GM11168 (cell line): ENCODE data around the gene JADE1.

Experiments used
- in situ Hi-C: fragments of 300-500 bp; cut with MboI; formaldehyde crosslinking; loops from one replicate; pipeline ENCODE4 v1.12.0; 2022; ENCODE audit warnings: low sequenced_read_pairs; ENCODE audit not compliant: unreplicated experiment

JADE1 gene

DNA sequence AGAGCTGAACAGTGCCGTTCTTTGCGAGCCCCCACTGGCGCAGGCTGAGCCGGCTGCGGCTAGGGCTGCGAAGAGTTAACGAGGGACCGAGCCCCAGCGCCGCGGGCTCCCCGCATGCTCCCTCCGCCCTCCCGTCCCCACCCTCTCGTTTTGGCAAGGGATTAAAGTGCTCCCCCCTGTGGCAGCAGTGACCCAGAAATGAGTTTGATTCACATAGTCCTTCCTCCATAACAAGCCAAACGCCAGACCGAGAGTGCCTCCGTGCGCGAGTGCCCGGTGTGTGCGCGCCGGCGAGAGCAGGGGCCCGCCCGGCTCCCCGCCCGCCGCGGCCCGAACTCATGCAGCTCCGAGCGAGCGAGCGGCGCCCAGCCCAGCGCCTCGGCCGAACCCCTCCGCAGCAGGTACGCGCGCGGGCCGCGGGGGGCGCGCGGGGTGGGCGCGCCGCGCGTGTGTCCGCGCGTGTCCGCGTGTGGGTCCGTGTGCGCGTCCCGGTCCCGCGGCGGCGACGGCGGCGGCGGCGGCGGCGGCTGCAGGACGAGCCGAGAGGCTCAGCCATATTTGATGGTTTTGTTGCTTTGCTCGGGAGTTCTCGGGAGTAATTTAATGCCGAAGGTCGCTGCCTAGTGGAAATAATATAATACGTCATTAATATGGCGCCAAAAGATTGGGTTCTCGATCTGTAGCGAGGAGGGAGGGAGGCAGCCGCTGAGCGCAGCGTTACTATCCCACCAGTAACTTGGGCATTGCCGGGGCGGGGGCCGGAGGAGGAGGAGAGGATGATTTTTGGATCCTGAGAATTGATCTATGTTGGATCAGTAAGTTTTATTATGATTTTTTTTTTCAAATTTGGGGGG, at the start of gene JADE1:
Gene JADE1, plus strand, starts transcription at position 224 of the 854 bp plus-strand sequence. CDS start 22,059 bp downstream, outside the sequence.
- in situ Hi-C loops = no loop called here

DNA sequence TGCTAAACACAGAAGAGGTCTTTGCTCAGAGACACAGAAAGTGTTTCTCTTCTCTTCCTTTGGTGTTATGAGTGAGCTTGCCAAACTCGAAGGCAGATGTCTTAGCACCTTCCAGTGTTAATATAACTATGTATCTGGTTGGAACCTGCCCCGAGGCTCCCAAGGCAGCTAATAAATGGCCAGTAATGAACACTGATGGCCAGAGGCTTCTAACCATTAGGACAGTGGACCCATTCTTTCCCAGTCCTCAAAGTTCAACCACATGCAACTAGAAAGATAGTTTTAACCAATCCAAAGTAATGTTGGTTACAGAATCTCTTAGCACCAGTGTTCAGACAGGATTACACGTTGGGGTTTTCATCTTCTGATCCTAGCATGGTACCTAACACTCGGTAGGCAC, 42.7 kb upstream of the JADE1 start:
- in situ Hi-C loops = no loop called here

GRCh38 chr4:128768373-128768996, 41.0 kb upstream of the JADE1 start:
- in situ Hi-C loops = no loop called here

- in situ Hi-C loops = no loop called here
Observed at GRCh38 chr4:128769011-128769410, 40.5 kb upstream of the JADE1 start.

DNA sequence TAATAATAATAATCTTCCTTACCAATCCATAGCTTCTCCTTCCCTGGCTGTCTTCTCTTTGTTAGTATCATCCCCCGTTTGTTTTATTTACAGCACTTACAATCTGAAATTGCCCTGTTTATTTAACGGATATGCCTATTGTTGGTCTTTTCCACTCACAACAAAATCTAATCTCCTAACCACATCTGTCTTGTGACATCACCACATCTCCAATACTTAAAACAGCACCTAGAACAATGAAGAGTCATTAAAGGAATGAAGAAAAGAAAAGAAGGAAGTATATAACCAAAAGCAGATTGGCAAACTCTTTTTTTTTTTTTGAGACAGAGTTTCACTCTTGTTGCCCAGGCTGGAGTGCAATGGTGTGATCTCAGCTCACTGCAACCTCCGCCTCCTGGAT, 38.7 kb upstream of the JADE1 start:
- in situ Hi-C loops = no loop called here

DNA sequence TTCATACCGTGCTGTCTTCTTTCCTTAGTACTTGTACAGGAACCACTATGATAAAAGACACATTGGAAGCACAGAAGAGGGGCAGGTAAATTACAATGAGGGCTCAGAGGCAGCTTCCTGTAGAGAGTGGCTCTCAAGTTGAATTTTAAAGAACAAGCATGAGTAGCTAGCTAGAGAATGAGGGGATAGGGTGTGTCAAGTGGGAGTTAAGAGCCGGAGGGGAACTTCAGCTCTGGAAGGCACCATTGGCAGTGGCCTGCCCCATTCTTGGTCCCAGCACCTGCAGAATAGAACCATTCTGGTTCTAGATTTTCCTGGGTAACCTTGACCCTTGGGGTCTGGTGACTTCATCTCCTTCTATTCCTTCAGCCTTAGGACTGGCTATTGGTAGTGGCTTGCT, 34.0 kb upstream of the JADE1 start:
- in situ Hi-C loops = no loop called here

- in situ Hi-C loops = no loop called here
Observed at GRCh38 chr4:128775916-128776315, 33.6 kb upstream of the JADE1 start.

DNA sequence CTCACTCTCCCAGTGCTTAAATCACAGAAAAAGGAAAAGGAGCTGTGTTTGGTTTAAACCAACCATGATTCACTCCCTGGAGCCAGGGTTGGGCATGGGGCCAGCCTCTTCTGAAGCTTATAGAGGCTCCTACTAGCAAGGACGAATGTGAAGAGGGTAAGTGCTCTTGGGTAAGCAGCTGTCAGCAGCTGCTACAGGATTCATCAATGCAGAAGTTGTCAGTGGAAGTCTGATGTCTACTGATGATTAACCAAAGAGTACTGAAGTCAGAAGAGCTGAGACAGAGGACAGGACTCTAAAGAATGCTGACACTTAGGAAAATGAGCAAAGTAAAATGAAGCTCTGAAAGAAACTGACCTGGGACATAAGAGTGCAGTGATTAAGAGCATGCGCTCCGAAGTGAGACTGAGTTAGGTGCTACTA, 32.7 kb upstream of the JADE1 start:
- in situ Hi-C loops = no loop called here

GRCh38 chr4:128780688-128781087, 28.8 kb upstream of the JADE1 start:
- in situ Hi-C loops = no loop called here

DNA sequence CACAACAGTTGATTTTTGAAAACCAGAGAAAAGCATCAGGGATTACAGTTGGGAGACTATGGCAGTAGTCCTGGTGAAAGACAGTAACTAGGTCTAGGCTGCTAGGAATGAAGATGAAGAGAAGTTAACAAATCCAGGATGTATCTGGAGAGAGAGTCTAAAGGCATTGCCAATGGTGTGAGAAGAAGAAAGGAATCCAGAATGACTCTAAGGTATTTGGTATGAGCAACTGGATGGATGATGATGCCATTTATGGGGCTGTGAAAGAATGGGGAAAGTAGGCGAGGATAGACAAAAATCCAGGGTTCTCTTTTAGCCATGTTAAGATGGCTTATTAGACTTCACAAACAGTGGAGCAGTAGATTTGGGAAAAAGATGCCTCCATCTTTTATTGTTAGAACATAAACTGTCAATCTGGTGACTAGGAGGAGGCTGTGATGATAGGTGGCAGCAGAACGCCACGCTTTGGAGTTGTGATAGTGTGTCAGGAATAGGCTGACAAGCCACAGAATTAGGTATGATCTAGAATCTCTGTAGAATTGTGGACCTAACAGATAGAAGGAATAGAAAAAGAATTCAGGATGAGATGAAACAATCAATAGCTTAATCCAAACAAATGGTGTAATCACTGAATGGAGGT, 27.3 kb upstream of the JADE1 start:
- in situ Hi-C loops = no loop called here

GRCh38 chr4:128782875-128783614, 26.5 kb upstream of the JADE1 start:
- in situ Hi-C loops = no loop called here

DNA sequence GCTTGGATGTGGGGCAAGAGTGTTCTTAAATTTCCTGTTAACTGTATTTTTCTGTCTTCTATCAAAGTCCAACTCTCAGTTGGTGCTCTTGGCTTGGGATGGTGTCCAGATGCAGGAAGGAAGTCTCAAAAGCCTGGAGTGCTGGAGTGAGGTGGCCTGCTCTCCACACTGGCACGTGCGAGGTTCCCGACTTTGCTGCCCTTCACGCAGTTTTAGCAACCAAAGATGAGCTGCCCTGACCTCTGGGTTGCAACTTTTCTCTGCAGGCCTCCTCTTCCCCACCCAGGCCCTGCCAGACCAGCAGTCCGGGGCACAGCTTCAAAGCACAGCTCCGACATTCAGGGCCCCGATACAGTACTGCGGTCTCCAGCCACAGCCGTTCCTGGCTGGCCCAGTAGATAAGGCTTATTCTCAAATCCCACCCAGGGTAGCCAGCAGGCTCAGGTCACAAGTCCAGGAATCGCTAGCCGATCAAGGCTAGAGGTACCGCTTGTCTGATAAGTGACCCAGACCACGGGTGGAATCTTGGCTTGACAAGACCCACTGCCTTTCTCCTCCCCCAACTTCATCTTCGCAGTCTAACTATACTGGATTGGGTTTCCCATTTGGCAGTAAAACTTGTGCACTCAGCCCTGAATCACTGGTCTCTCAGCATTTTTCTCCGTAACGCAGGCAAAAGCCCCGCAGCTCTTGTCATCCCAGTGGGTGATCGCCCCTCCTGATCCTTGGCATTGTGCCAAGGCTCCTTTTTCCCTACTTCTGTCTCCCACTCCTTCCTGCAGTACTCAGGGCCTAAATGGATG, 21.8 kb upstream of the JADE1 start:
- in situ Hi-C loops = no loop called here

DNA sequence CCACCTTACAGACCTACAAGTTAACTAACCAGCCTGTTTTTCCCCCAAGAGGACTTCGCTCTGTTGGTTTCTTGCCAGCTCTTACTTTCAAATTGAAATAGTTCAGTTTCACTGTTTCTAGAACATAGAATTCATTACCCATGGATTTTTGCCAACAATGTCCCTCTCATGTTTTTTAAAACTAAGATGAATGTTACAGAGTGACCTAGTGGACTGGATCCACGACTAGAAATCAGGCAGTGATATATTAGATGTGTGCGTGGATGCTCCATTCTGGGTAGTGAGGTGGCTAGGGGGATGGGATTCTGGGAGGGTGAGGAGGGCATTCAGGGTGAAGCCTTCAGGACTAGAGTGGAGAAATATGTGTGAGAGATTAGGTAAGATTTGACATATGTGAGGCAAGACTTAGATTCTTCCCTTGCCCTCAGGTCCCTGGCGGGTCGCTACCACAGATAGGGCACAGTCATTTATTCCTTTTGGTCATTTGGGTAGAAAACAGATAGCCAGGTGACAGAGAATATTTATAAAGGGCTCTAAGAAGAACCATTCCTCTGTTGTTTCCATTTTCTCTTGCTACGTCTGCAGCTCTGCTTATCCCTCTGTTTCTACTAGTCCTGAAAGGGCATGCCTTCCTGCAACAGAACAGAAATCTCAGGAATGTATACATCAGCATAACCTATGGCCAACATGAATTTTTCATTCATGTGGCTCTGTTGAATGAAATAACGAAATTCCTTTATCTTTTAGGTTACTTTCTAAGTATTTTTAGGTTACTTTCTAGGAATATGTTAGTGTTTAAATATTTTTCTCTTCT, 15.4 kb upstream of the JADE1 start:
- in situ Hi-C loops = no loop called here

- in situ Hi-C loops = no loop called here
Observed at GRCh38 chr4:128796934-128797333, 12.6 kb upstream of the JADE1 start.

DNA sequence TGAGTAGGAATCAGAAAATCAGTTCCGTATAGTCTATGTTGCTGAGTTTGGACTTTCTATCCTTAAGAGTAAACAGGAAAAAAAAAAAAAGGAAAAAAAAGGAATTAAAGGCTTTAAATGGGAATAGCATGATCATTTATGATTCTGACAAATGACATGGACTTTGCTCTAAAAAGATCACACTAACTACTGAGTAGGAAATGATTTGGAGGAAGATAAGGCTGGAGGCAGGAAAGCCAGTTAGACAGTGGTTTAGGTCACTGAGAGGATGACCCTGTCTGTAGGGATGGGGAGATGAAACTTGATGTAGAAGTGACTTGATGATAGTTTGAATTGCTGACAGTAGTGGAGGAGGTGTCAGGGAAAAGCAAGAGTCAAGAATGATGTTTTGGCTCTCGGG, 9.2 kb upstream of the JADE1 start:
- in situ Hi-C loops = no loop called here

DNA sequence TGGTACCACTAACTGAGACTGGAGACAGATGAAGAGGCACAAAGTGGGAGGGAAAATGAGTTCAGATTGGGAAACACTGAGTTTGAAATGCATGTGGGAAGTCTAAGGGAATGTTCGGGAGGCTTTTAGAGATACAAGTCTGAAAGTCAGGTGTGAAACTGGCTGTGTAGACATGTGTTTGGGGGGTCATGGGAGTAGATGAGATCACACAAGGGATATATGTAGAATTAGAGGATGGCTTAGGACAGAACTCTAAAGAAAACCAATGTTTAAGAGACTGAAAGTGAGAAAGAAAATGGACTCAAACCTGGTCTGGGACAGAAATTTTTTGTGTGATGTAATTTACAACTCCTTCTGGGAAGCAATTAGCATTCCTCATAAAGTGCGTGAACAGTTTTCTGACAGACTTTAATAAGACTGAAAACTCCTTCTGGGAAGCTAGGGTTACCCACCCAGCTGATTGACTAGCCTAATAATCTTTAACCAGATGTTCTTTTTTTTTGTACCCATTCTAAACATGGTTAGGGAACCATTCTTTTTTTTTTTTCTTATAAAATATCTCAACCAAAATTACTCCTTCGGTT, 8.7 kb upstream of the JADE1 start:
- in situ Hi-C loops = no loop called here

GRCh38 chr4:128802680-128803628, 6.5 kb upstream of the JADE1 start:
- in situ Hi-C loops = no loop called here

GRCh38 chr4:128803783-128804182, 5.7 kb upstream of the JADE1 start:
- in situ Hi-C loops = no loop called here
